Measurements from ENCODE around the gene CD82. TPM values are rescaled to one million over a fixed set of nuclear protein-coding genes. Genes with fewer than 3 reads are reported as not detected.
"Not testable (repeated sequence)": the region's sequence is repeated elsewhere in the genome, so short reads cannot be mapped to it uniquely, and the experiment has no call there.

CD82 gene
- total and polyA plus RNA-seq, 9 donors = 6.9 to 74.9 (median 29.5) TPM

GRCh38 chr11:44548032-44548695, 17.3 kb upstream of the CD82 start:
- no peaks in the 10 kb centered on the region for H3K9me3 ChIP-seq
- 94 to 97% (median 96%) methylated on average over 4 of the region's 4 CpGs for WGBS, 3 donors

GRCh38 chr11:44548961-44549749, 16.3 kb upstream of the CD82 start:
- DNase-seq; H3K4me3 ChIP-seq; H3K4me1 ChIP-seq (ENCODE audit: insufficient read depth); H3K27me3 ChIP-seq; H3K36me3 ChIP-seq; H3K27ac ChIP-seq; H3K9me3 ChIP-seq; intact Hi-C loops (cut with DNase I): not testable (repeated sequence)
- 82 to 84% (median 82%) methylated on average over 5 of the region's 5 CpGs for WGBS, 3 donors

More at GRCh38 chr11:44548032-44548695, 17.3 kb upstream of the CD82 start:
- Histone ChIP-seq H3K36me3 (no peaks in the 10 kb centered on the region), H3K4me3 (no peak overlapping the region), H3K27ac (no peak overlapping the region), H3K4me1 (ENCODE audit: insufficient read depth) (no peaks in the 10 kb centered on the region), H3K27me3 (no peaks in the 10 kb centered on the region)
- intact Hi-C loops (cut with DNase I) = no loop called here
- DNase-seq = no peak
- TF ChIP-seq, protein P1, sequence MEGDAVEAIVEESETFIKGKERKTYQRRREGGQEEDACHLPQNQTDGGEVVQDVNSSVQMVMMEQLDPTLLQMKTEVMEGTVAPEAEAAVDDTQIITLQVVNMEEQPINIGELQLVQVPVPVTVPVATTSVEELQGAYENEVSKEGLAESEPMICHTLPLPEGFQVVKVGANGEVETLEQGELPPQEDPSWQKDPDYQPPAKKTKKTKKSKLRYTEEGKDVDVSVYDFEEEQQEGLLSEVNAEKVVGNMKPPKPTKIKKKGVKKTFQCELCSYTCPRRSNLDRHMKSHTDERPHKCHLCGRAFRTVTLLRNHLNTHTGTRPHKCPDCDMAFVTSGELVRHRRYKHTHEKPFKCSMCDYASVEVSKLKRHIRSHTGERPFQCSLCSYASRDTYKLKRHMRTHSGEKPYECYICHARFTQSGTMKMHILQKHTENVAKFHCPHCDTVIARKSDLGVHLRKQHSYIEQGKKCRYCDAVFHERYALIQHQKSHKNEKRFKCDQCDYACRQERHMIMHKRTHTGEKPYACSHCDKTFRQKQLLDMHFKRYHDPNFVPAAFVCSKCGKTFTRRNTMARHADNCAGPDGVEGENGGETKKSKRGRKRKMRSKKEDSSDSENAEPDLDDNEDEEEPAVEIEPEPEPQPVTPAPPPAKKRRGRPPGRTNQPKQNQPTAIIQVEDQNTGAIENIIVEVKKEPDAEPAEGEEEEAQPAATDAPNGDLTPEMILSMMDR (IDR thresholded peaks at IDR 0.05) = no peak
- no peak for TF ChIP-seq POLR2A (IDR thresholded peaks at IDR 0.05)
- TF ChIP-seq EP300 (IDR thresholded peaks at IDR 0.05) = no peak

DNA sequence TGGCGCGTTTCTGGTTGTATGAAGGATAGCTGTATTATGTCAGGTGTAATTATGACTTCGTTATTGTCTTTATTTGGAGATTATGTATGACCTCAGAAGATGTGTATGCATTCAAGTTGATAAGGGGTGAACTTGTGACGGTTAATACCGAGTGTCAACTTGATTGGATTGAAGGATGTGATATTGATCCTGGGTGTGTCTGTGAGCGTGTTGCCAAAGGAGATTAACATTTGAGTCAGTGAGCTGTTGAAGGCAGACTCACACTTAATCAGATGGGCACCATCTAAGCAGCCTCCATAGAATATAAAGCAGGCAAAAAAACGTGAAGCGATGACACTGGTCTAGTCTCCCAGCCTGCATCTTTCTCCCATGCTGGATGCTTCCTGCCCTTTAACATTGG, 15.3 kb upstream of the CD82 start:
- H3K4me1 ChIP-seq (ENCODE audit: insufficient read depth) = no peaks in the 10 kb centered on the region
- no peak overlapping the region for H3K4me3 ChIP-seq
- H3K36me3 ChIP-seq = no peaks in the 10 kb centered on the region
- no peak overlapping the region for H3K27ac ChIP-seq
- no peaks in the 10 kb centered on the region for H3K9me3 ChIP-seq
- H3K27me3 ChIP-seq = no peaks in the 10 kb centered on the region
- intact Hi-C loops (cut with DNase I) = loop anchor here in 3 of 4 donors (5.0 to 10.0 kb wide), 2 partner anchors 175 to 362 kb away; partner anchors contain the start of gene TSPAN18 (in 2 of the 3)
- DNase-seq = no peak
- WGBS, 3 donors = 69 to 70% (median 70%) methylated on average over 8 of the region's 8 CpGs
- no peak for TF ChIP-seq EP300 (IDR thresholded peaks at IDR 0.05)
- TF ChIP-seq, protein P1 (IDR thresholded peaks at IDR 0.05) = no peak
- TF ChIP-seq POLR2A (IDR thresholded peaks at IDR 0.05) = no peak

DNA sequence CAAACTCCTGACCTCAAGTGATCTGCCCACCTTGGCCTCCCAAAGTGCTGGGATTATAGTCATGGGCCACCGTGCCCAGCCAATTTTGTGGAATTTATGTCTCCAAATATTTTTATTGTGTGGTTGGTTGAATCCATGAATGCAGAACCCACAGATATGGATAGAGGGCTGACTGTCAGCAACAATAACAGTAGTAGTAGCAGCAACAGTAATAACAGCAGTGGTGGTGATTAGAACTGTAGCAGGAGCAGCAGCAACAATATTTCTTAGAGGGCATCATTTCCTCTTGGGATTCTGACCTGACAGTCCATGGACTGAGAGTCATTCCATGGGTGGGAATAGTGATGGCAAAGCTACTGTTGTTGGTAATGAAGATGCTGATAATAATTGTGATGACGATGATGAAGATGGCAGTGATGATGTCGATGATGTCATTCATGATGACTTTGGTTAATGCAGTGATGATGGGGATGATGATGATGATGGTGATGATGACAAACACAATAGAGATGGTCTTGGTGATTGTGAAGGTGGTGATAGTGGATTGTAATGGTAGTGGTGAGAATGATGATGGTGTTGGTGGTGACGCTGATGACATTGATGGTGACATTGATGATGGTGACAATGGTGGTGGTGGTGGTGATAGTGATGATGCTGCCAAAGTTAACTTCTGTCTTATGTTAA, 13.9 kb upstream of the CD82 start:
- no peak overlapping the region for H3K27ac ChIP-seq
- WGBS, 3 donors = 92 to 96% (median 93%) methylated on average over 4 of the region's 4 CpGs
- no peaks in the 10 kb centered on the region for H3K27me3 ChIP-seq
- no peaks in the 10 kb centered on the region for H3K4me1 ChIP-seq (ENCODE audit: insufficient read depth)
- H3K4me3 ChIP-seq = no peak overlapping the region
- no peak for DNase-seq
- H3K9me3 ChIP-seq = no peaks in the 10 kb centered on the region
- intact Hi-C loops (cut with DNase I) = loop anchor here in 3 of 4 donors (5.0 to 10.0 kb wide), 2 partner anchors 173 to 361 kb away; partner anchors contain the start of gene TSPAN18 (in 2 of the 3)
- no peak for TF ChIP-seq POLR2A (IDR thresholded peaks at IDR 0.05)
- no peak for TF ChIP-seq EP300 (IDR thresholded peaks at IDR 0.05)
- TF ChIP-seq, protein P1 (IDR thresholded peaks at IDR 0.05) = no peak
- H3K36me3 ChIP-seq = no peaks in the 10 kb centered on the region
